ENCODE results near the gene ANP32E. TPM values are rescaled to one million over a fixed set of nuclear protein-coding genes. Genes with fewer than 3 reads are reported as not detected.
A peak's percentile ranks its signal among the peaks of the same experiment; 100 is the strongest.
"Not testable (repeated sequence)": the region's sequence is repeated elsewhere in the genome, so short reads cannot be mapped to it uniquely, and the experiment has no call there.

Gene ANP32E
- total RNA-seq, 4 donors from 2014 or later: 8.7 to 20.2 (median 13.8) TPM

GRCh38 chr1:150210091-150210490, 25.8 kb downstream of the ANP32E start:
- no peak for TF ChIP-seq CTCF (IDR thresholded peaks at IDR 0.05)
- DNase-seq (ENCODE audit: low spot score) (no peak), ATAC-seq (ENCODE audit: low FRiP score) (no peak)

- ATAC-seq (ENCODE audit: low FRiP score); DNase-seq (ENCODE audit: low spot score): not testable (repeated sequence)
Observed at GRCh38 chr1:150208460-150208859, 27.5 kb downstream of the ANP32E start.

GRCh38 chr1:150207281-150207971, 28.5 kb downstream of the ANP32E start:
- no peak for ATAC-seq (ENCODE audit: low FRiP score)
- DNase-seq (ENCODE audit: low spot score): no peak

GRCh38 chr1:150196417-150196816, 39.5 kb downstream of the ANP32E start:
- no peak for TF ChIP-seq CTCF (IDR thresholded peaks at IDR 0.05)
- ATAC-seq (ENCODE audit: low FRiP score): no peak

More at GRCh38 chr1:150207281-150207971, 28.5 kb downstream of the ANP32E start:
- no peak for TF ChIP-seq CTCF (IDR thresholded peaks at IDR 0.05)

GRCh38 chr1:150194381-150195031, 41.4 kb downstream of the ANP32E start:
- DNase-seq (ENCODE audit: low spot score) (no peak), ATAC-seq (ENCODE audit: low FRiP score) (no peak)
- TF ChIP-seq CTCF (IDR thresholded peaks at IDR 0.05): no peak

More at GRCh38 chr1:150196417-150196816, 39.5 kb downstream of the ANP32E start:
- DNase-seq (ENCODE audit: low spot score): no peak

- ATAC-seq (ENCODE audit: low FRiP score) (peak; percentile 37), DNase-seq (ENCODE audit: low spot score) (no peak)
- no peak for TF ChIP-seq CTCF (IDR thresholded peaks at IDR 0.05)
Observed at GRCh38 chr1:150192012-150192411, 43.9 kb downstream of the ANP32E start.

GRCh38 chr1:150187560-150187931, 48.4 kb downstream of the ANP32E start:
- TF ChIP-seq CTCF (IDR thresholded peaks at IDR 0.05): no peak
- peak; percentile 4 for ATAC-seq (ENCODE audit: low FRiP score)
- DNase-seq (ENCODE audit: low spot score): no peak
